IPS-20b (cell line): ENCODE results near the gene PTN.
"Not testable (repeated sequence)": the region's sequence is repeated elsewhere in the genome, so short reads cannot be mapped to it uniquely, and the experiment has no call there.

Experiments
- H3K27ac ChIP-seq: one replicate; pipeline ENCODE4 v1.5.1; 2013; ENCODE audit warnings: low read length
- H3K27me3 ChIP-seq: 2 replicates; pipeline ENCODE4 v1.6.1; 2013; ENCODE audit warnings: mild to moderate bottlenecking, low read length, inconsistent platforms; ENCODE audit not compliant: insufficient read depth
- H3K36me3 ChIP-seq: 2 replicates; pipeline ENCODE4 v1.6.1; 2013; ENCODE audit warnings: low read depth, mild to moderate bottlenecking, inconsistent platforms, low read length, moderate library complexity; ENCODE audit not compliant: insufficient read depth
- H3K4me1 ChIP-seq: 2 replicates; pipeline ENCODE4 v1.6.1; 2013; ENCODE audit warnings: mild to moderate bottlenecking, control low read depth, inconsistent platforms, low read length, moderate library complexity; ENCODE audit not compliant: insufficient read depth
- H3K4me3 ChIP-seq: 2 replicates; pipeline ENCODE4 v1.5.1; 2013; ENCODE audit warnings: mild to moderate bottlenecking, low read length, inconsistent platforms
- H3K9ac ChIP-seq: 2 replicates; pipeline ENCODE4 v1.6.1; 2013; ENCODE audit warnings: low read depth, mild to moderate bottlenecking, inconsistent platforms, low read length, moderate library complexity
- H3K9me3 ChIP-seq: 2 replicates; pipeline ENCODE4 v1.6.1; 2013; ENCODE audit warnings: mild to moderate bottlenecking, low read depth, low read length, inconsistent platforms; ENCODE audit not compliant: insufficient read depth

Gene PTN

GRCh38 chr7:137209151-137209817, 134.2 kb downstream of the PTN start:
- Histone ChIP-seq H3K4me1 (no peaks in the 10 kb centered on the region), H3K27me3 (no peaks in the 10 kb centered on the region), H3K9me3 (no peaks in the 10 kb centered on the region), H3K36me3 (no peaks in the 10 kb centered on the region), H3K9ac (no peak overlapping the region), H3K27ac (no peak overlapping the region), H3K4me3 (no peak overlapping the region)

DNA sequence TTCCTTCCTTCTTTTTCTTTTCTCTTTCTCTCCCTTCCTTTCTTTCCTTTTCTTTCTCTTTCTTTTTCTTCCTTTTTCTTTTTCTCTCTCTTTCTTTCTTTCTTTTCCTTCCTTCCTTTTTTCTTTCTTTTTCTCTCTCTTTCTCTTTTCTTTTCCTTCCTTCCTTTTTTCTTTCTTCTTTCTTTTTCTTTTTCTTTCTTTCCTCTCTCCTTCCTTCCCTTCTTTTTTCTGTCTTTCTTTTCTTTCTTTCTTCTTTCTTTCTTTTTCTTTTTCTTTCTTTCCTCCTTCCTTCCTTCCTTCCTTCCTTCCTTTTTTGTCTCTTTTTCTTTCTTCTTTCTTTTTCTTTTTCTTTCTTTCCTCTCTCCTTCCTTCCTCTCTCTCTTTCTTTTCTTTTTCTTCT, 136.8 kb downstream of the PTN start:
- H3K9me3 ChIP-seq = no peaks in the 10 kb centered on the region
- H3K27ac ChIP-seq = no peak overlapping the region
- no peak overlapping the region for H3K4me3 ChIP-seq
- no peak overlapping the region for H3K9ac ChIP-seq
- no peaks in the 10 kb centered on the region for H3K36me3 ChIP-seq
- H3K27me3 ChIP-seq = no peaks in the 10 kb centered on the region
- no peaks in the 10 kb centered on the region for H3K4me1 ChIP-seq

GRCh38 chr7:137204246-137204645, 139.3 kb downstream of the PTN start:
- H3K27ac ChIP-seq = no peak overlapping the region
- no peaks in the 10 kb centered on the region for H3K9me3 ChIP-seq
- H3K36me3 ChIP-seq = no peaks in the 10 kb centered on the region
- H3K9ac ChIP-seq = no peak overlapping the region
- H3K4me3 ChIP-seq = no peak overlapping the region
- H3K27me3 ChIP-seq = no peaks in the 10 kb centered on the region
- H3K4me1 ChIP-seq = no peaks in the 10 kb centered on the region

- H3K4me1 ChIP-seq = no peaks in the 10 kb centered on the region
- no peak overlapping the region for H3K9ac ChIP-seq
- H3K27me3 ChIP-seq = no peaks in the 10 kb centered on the region
- H3K4me3 ChIP-seq = no peak overlapping the region
- no peak overlapping the region for H3K27ac ChIP-seq
- H3K36me3 ChIP-seq = no peaks in the 10 kb centered on the region
- H3K9me3 ChIP-seq = no peaks in the 10 kb centered on the region
Observed at GRCh38 chr7:137203351-137203750, 140.2 kb downstream of the PTN start.

- no peaks in the 10 kb centered on the region for H3K36me3 ChIP-seq
- H3K4me1 ChIP-seq = no peaks in the 10 kb centered on the region
- no peaks in the 10 kb centered on the region for H3K27me3 ChIP-seq
- H3K4me3 ChIP-seq = no peak overlapping the region
- no peaks in the 10 kb centered on the region for H3K9me3 ChIP-seq
- no peak overlapping the region for H3K9ac ChIP-seq
- H3K27ac ChIP-seq = no peak overlapping the region
Observed at GRCh38 chr7:137196648-137197047, 146.9 kb downstream of the PTN start.

DNA sequence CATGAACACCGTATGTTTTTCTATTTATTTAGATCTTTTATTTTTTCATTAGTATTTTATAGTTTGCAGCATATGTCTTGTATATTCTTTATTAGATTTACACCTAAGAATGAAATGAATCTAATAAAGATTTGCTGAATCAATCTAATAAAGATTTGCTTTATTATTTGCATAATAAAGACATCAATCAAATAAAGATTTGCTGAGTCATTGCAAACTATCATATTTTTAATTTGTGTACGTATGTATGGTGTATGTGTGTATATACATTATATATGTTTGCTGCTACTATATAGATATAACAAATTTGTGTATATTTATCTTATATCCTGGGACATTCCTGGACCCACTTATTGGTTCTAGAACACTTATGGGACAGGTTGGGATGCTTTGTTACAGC, 147.5 kb downstream of the PTN start:
- Histone ChIP-seq H3K9ac (no peak overlapping the region), H3K27me3 (no peaks in the 10 kb centered on the region), H3K9me3 (no peaks in the 10 kb centered on the region), H3K4me1 (no peaks in the 10 kb centered on the region), H3K4me3 (no peak overlapping the region), H3K36me3 (no peaks in the 10 kb centered on the region), H3K27ac (no peak overlapping the region)

- not testable (repeated sequence) for H3K4me1 ChIP-seq, H3K36me3 ChIP-seq, H3K4me3 ChIP-seq, H3K9ac ChIP-seq, H3K27ac ChIP-seq, H3K9me3 ChIP-seq, H3K27me3 ChIP-seq
Observed at GRCh38 chr7:137181619-137182018, 161.9 kb downstream of the PTN start.
